Lower lobe of right lung (tissue), 2 donors: ENCODE results near the gene CDK11A. TPM values are rescaled to one million over a fixed set of nuclear protein-coding genes. Genes with fewer than 3 reads are reported as not detected.
"Not testable (repeated sequence)": the region's sequence is repeated elsewhere in the genome, so short reads cannot be mapped to it uniquely, and the experiment has no call there.

ENCODE experiments used
- ATAC-seq, 2 donors: fragments of 200-7000 bp; cut with Tn5 transposase; one replicate each; pipeline ENCODE4 v1.9.1; 2020 to 2022; ENCODE audit warnings: mild to moderate bottlenecking in 2 of 2, moderate library complexity in 2 of 2
- DNase-seq: peaks from one replicate; pipeline ENCODE4 v3.0.0-alpha.2; 2020
- H3K27ac ChIP-seq: fragments of 200-600 bp; one replicate; pipeline ENCODE4 v1.8.0; 2022
- H3K27me3 ChIP-seq: fragments of 200-600 bp; one replicate; pipeline ENCODE4 v1.8.0; 2022; ENCODE audit warnings: low read depth
- H3K36me3 ChIP-seq: fragments of 200-600 bp; one replicate; pipeline ENCODE4 v1.8.0; 2022; ENCODE audit warnings: mild to moderate bottlenecking
- H3K4me1 ChIP-seq: fragments of 200-600 bp; one replicate; pipeline ENCODE4 v1.8.0; 2022
- H3K4me3 ChIP-seq: fragments of 200-600 bp; one replicate; pipeline ENCODE4 v1.8.0; 2022; ENCODE audit warnings: mild to moderate bottlenecking
- H3K9me3 ChIP-seq: fragments of 200-600 bp; one replicate; pipeline ENCODE4 v1.8.0; 2022
- CTCF ChIP-seq: fragments of 200-600 bp; IDR thresholded peaks from one replicate; pipeline ENCODE4 v1.8.0; 2022; ENCODE audit warnings: antibody characterized with exemption, mild to moderate bottlenecking
- intact Hi-C: fragments of 100-400 bp; cut with DNase I; formaldehyde crosslinking; loops from one replicate; pipeline ENCODE4 v1.11.0; 2022
- total RNA-seq: library from RNA; stranded (reverse); fragmentation: NEBNext Ultra II Directional; extraction: Animal tissue kit (Norgen Biotek cat#: 25700); gene quantifications from one replicate; pipeline ENCODE4 v1.2.1, GENCODE V29; 2021
- donor health status: DM: no; HTN: yes; CAD: no; lungs with severe emphysema.

CDK11A gene
- total RNA-seq, 1 donor from 2014 or later: 56.1 TPM

- H3K4me3 ChIP-seq, DNase-seq, H3K27me3 ChIP-seq, H3K27ac ChIP-seq, ATAC-seq, H3K36me3 ChIP-seq, intact Hi-C loops, H3K9me3 ChIP-seq, H3K4me1 ChIP-seq: not testable (repeated sequence)
These were observed 26.6 kb downstream of the CDK11A start for GRCh38 chr1:1697358-1698183.

- peak; percentile 23 for DNase-seq
- H3K27ac ChIP-seq, H3K9me3 ChIP-seq, H3K27me3 ChIP-seq, H3K4me1 ChIP-seq, intact Hi-C loops, H3K4me3 ChIP-seq, ATAC-seq, H3K36me3 ChIP-seq: not testable (repeated sequence)
These were observed 27.5 kb downstream of the CDK11A start for GRCh38 chr1:1696431-1697357.

GRCh38 chr1:1692714-1693647 is 31.2 kb downstream of the CDK11A start, which contains the start of gene SLC35E2B:
SLC35E2B (minus strand) TSS chr1:1692795; CDS start chr1:1676699, 16,096 bp downstream.
- H3K36me3 ChIP-seq, H3K27me3 ChIP-seq, H3K9me3 ChIP-seq, H3K4me1 ChIP-seq, intact Hi-C loops: not testable (repeated sequence)
- Histone ChIP-seq H3K27ac (peak within 1 kb of the TSS; percentile 90), H3K4me3 (peak within 1 kb of the TSS; percentile 53)
- peak; percentile 94 for DNase-seq
- ATAC-seq: peak; percentile 94 to 95

GRCh38 chr1:1692324-1692713 is 31.8 kb downstream of the CDK11A start:
- H3K36me3 ChIP-seq, H3K9me3 ChIP-seq, intact Hi-C loops, H3K27me3 ChIP-seq, H3K4me1 ChIP-seq: not testable (repeated sequence)
- DNase-seq (peak; percentile 82), ATAC-seq (peak; percentile 80 to 86)
- H3K27ac ChIP-seq: peak overlapping the region; percentile 90
- peak overlapping the region; percentile 53 for H3K4me3 ChIP-seq

- H3K27me3 ChIP-seq, intact Hi-C loops, H3K9me3 ChIP-seq, H3K4me1 ChIP-seq, H3K36me3 ChIP-seq, ATAC-seq, H3K27ac ChIP-seq: not testable (repeated sequence)
- peak; percentile 2 for DNase-seq
- peak overlapping the region; percentile 42 for H3K4me3 ChIP-seq
These were observed 32.7 kb downstream of the CDK11A start for GRCh38 chr1:1691443-1691842.

GRCh38 chr1:1689526-1689925 is 34.6 kb downstream of the CDK11A start:
- H3K27me3 ChIP-seq, intact Hi-C loops, H3K27ac ChIP-seq, H3K36me3 ChIP-seq, H3K4me3 ChIP-seq, ATAC-seq, H3K9me3 ChIP-seq: not testable (repeated sequence)
- peaks cover 11% of the 10 kb centered on the region for H3K4me1 ChIP-seq
- peak; percentile 24 for DNase-seq

- intact Hi-C loops: no loop called here
- H3K9me3 ChIP-seq: no peaks in the 10 kb centered on the region
- peaks cover 3% of the 10 kb centered on the region for H3K36me3 ChIP-seq
- no peaks in the 10 kb centered on the region for H3K27me3 ChIP-seq
- no peak overlapping the region for H3K27ac ChIP-seq
- H3K4me3 ChIP-seq: no peak overlapping the region
- H3K4me1 ChIP-seq: peaks cover 11% of the 10 kb centered on the region
- DNase-seq (peak; percentile 19), ATAC-seq (no peak)
- no peak for TF ChIP-seq CTCF
These were observed 36.3 kb downstream of the CDK11A start for GRCh38 chr1:1687846-1688245.
